Measurements from ENCODE around the gene UMPS.
"Not testable (repeated sequence)": the region's sequence is repeated elsewhere in the genome, so short reads cannot be mapped to it uniquely, and the experiment has no call there.

Gene UMPS

GRCh38 chr3:124781476-124782376 lies 51.5 kb downstream of the UMPS start:
- DNase-seq = no peak

- DNase-seq = not testable (repeated sequence)
These were observed 52.1 kb downstream of the UMPS start for GRCh38 chr3:124782377-124782712.

DNA sequence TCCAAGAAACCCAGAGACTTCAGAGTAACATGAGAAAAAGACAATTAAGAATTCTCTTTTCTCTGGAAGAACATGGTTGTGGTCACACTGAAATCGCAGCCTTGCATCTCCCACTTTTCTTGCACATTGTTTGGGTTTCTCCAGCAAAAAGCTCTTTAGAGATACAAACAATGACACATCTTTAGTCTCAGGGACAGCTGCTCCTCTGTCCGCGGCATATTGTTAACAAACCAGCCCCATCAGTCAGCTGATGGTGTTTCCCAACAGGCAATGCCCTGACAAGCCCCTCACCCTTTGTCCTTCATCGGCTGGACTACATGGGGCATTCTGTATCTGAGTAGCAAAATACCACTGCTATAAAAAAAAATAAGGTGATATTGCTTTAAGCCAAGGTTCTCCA lies 53.4 kb downstream of the UMPS start:
- DNase-seq = no peak

GRCh38 chr3:124784686-124785382 lies 54.6 kb downstream of the UMPS start:
- DNase-seq = no peak

- no peak for DNase-seq
These were observed 55.7 kb downstream of the UMPS start for GRCh38 chr3:124785973-124786372.

GRCh38 chr3:124786511-124787241 lies 56.4 kb downstream of the UMPS start:
- DNase-seq = no peak

DNA sequence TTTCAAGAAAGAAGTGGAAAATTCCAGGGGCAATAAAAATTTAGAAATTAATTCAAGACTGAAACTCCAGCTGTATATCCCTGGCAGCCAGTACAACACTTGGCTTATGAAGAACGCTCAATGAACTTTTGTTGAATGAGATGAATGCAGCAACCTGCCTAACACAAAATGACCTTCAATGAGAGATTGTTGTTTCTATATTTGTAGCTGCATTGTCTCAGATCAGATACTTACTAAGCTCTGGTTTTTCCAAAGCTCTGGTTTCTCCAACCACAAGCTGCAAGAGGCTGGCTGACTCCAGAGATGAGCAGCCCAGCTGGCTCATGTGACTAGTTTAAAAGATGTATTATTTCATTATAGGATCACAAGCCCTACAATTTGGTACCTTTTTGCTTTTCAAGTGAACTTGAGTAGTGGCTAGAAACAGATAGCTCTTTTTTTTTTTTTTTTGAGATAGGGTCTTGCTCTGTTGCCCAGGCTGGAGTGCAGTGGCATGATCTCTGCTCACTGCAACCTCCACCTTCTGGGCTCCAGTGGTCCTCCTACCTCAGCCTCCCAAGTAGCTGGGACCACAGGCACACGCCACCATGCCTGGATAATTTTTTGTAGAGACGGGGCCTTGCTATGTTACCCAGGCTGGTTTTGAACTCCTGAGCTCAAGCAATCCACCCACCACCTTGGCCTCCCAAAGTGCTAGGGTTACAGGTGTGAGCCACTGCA lies 57.4 kb downstream of the UMPS start:
- no peak for DNase-seq

DNA sequence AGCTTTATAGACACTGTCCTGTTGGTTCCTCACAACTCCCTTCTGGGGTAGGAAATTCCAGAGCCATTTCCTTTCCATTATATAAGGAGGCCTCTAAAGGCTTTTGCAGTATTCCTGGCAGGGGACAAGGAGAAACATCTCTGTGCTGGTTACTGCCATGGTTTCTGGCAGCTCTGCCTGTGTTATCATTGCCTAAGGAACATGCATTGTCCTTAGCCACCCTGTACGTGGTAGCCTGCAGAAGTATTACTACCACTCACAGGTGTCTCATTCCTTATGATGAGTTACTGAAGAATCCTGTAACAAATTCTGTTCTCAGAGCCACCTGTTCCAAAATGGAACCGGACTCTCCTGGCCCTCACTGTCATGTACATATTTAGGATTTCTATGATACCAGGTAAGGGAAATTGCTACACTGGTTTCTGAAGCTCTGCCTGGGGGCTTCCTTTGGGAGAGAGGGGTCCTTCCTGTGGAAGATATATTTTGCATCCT lies 58.0 kb downstream of the UMPS start:
- DNase-seq = no peak

- DNase-seq = not testable (repeated sequence)
These were observed 58.9 kb downstream of the UMPS start for GRCh38 chr3:124789103-124789502.

DNA sequence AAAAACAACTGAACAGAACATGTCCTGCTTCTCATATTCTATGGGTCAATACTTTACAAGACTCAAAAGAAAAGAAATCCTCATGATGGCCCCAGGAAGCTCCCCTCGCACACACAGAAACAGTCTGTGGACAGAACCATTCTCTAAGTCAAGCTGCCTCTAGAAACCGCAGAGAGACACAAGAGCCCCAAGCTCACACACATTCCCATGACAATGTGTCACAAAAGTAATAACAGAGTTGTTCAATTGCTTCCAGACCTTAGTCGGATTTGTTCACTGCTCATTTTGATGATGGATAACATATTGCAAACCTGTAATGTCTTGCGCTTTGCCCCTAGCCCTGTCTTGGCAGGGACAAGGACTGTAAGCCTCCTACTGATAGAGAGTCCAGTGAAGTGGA lies 60.9 kb downstream of the UMPS start:
- no peak for DNase-seq

GRCh38 chr3:124791639-124792151 lies 61.4 kb downstream of the UMPS start:
- no peak for DNase-seq

- no peak for DNase-seq
These were observed 62.2 kb downstream of the UMPS start for GRCh38 chr3:124792341-124793040.

DNA sequence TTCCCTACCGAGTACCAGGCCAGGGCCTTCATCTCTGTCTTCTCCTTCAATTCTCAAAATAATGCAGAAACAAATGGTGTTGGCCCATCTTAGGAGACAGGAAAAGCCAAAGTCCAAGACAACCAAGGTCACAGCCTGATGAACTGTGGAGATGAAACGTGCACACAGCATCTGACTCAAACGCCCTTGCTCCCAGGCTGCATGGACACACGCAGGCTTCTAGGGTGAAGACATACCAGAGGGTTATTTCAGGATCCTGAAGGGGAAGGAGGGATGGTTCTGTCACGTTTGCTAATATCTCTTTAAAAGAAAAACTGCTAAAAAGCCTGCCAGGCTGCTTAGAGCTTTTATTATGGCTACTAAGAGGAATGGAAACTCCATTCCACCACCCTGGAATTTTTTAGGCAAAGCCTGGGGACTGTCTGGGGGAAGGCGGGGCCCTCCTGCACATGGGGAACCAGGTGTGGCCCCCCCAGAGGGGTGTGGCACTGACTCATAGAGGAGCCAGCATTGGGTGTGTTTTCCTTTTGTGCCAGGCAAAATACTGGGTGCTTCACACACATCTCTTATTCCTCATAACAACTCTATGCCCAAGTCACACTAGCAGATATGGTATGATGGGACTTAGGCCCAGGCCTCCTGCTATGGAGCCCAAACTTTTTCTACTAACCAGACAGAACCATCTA lies 62.9 kb downstream of the UMPS start:
- no peak for DNase-seq

DNA sequence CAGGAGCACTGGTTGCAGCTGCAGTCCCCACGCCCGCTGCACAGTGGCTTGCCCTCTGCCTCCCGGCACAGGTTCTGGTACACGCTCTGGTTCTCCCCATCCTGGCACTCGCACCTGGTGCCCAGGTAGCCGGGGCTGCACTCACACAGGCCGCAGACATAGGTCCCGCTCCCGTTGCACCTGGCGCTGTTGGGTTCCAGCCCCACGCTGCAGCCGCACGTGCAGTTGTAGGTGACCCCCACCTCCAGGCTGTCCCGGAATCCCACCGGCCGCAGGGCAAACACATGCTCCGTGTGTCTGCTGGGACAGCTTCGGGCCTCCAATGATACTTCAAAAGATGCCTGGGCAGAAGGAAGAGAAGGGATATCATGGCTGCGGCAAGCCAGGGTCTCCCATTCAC lies 66.2 kb downstream of the UMPS start:
- no peak for DNase-seq

DNA sequence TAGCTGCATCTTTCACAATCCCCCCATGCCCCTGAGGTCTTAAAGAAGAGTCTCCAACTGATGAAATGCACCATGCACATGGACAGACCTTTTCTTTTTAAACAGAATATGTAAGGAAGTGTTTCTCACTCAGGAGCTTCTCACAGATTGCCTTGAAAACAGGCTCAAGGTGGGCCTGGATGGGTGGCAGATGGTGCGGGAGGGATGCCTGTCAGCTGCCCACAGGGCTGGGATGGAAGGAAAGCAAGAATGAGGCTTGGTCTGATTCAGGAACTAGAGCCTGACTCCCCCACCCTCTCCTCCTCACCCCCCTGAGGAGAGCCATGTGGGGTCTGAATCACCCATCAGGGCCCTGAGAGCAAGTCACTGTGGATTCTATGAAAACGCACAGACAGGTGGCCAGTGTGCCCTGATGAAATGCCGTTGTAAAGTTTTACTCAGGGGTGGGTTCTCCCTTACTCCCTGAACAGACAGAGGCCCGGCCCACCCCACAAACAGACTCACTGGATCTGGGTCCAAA lies 67.2 kb downstream of the UMPS start:
- no peak for DNase-seq
